ENCODE measurements around the gene SLC7A4. TPM values are rescaled to one million over a fixed set of nuclear protein-coding genes. Genes with fewer than 3 reads are reported as not detected.
"Not testable (repeated sequence)": the region's sequence is repeated elsewhere in the genome, so short reads cannot be mapped to it uniquely, and the experiment has no call there.

The SLC7A4 gene
- total RNA-seq, 1 donor from 2014 or later, result not detected

DNA sequence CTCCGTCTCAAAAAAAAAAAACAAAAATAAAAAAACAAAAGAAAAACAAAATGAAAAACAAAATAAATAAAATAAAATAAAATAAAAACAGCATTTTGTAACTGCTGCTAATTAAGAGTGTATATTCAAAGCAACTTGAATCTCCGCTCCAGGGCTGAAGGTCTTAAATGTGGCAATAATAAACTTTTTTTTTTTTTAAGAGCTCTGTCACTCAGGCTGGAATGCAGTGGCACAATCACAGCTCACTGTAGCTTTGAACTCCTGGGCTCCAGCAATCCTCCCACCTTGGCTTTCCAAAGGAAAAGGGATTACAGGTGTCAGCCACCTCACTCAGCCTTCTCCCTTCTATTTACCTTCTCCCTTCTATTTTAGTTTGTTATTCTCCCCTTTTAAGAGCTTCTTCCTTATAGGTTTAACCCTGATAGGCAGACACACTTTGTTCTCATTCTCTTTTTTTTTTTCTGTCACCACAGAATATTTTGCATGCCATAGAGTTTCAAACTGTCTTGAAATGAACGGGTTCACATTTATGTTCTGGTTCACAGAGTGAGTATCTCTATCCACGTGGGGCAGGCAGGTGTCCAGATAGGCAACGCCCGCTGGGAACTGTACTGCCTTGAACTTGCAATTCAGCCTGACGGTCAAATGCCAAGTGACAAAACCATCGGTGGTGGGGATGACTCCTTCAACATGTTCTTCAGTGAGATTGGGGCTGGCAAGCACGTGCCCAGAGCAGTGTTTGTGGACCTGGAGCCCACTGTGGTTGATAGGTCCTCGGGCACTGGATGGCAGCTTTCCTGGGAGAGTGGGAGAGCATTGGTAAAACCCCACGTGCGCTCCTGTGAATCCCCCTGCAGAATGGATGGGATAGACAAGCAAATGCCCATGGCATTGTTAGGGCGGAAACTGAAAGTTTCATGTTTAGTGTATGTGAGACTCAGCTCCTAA lies 32.8 kb upstream of the SLC7A4 start:
- no peak for DNase-seq (ENCODE audit: low read depth, low spot score)

DNA sequence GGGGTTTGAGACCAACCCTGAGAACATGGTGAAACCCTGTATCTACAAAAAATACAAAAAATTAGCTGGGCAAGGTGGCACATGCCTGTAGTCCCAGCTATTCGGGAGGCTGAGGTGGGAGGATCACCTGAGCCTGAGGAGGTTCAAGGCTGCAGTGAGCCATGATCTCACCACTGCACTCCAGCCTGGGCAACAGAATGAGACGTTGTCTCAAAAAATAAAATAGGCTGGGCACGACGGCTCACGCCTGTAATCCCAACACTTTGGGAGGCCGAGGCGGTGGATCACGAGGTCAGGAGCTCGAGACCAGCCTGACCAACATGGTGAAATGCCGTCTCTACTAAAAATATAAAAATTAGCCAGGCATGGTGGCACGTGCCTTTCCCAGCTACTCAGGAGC lies 32.1 kb upstream of the SLC7A4 start:
- DNase-seq (ENCODE audit: low read depth, low spot score), result not testable (repeated sequence)

DNA sequence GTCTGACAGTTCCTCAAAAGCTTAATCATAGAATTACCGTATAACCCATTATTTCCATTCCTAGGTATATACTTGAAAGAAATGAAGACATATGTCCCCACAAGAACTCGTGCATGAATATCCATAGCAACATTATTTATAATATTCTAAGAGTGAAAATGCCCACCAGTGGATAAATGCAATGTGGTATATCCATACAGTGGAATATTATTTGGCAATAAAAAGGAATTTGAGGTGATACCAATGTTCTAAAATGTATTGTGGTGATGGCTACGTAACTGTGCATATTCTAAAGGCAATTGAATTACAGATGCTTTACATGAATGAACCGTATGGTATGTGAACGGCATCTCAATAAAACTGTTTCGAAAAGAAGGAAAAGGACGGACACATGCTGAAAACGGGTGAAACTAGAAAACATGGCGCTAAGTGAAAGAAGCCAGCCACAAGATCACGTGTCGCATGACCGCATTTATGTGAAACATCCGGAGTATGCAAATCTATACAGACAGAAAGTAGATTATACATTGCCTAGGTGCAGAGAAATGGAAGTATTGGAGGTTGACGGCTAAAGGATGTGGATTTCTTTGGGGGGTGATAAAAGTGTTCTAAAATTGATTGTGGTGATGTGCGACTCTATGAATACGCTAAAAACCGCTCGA lies 29.4 kb upstream of the SLC7A4 start:
- DNase-seq (ENCODE audit: low read depth, low spot score), result not testable (repeated sequence)

DNA sequence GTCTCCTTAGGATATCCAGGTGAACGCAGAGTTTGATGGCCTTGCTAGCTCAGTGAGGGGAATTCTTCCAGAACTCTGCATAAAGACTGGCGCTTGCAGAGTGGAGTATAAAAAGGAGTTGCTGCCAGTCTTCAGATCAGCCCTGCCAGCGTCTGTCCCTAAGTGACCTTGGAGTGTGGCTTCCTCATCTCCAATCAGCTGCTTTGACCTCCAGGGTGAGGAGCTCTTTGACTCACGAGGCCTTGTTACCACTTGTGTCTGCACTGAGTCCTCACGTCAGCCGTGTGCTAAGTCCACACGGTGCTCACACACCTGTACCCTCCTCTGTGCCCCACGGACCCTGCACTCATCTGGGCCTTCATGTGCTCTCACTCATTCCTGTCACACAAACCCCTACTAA lies 28.0 kb upstream of the SLC7A4 start:
- DNase-seq (ENCODE audit: low read depth, low spot score), result not testable (repeated sequence)

DNA sequence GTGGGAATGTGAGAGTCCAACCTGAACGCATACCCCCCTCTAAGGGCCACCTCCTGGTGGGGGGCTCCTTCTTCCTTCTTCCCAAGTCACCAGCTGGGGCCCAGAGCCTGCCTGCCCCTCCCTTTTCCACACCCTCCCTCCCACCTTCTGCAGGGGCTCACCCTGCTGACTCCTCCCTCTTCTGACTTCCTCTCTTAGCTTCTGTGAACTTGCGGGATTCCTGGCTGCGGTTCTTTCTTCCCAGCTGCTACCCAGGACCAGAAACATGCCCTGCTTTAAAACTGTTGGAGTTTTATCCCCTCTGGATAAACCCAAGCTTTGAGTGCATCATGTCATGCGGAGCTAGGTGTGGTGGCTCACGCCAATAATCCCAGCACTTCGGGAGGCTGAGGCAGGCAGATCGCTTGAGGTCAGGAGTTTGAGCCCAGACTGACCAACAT lies 23.5 kb upstream of the SLC7A4 start:
- no peak for DNase-seq (ENCODE audit: low read depth, low spot score)

DNA sequence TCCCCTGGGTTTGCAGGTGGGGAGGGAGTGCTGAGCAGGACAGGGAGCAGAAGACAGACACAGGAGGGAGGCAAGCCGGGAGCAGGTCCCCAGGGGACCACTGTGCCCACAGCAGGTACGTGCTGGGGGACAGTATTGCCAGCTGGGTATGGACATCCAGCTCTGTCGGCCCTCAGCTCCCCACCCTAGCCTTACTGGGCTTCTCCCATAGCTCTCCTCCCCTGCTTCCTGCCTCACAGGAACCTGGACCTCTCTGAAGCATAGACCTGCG lies 23.1 kb upstream of the SLC7A4 start:
- no peak for DNase-seq (ENCODE audit: low read depth, low spot score)

DNA sequence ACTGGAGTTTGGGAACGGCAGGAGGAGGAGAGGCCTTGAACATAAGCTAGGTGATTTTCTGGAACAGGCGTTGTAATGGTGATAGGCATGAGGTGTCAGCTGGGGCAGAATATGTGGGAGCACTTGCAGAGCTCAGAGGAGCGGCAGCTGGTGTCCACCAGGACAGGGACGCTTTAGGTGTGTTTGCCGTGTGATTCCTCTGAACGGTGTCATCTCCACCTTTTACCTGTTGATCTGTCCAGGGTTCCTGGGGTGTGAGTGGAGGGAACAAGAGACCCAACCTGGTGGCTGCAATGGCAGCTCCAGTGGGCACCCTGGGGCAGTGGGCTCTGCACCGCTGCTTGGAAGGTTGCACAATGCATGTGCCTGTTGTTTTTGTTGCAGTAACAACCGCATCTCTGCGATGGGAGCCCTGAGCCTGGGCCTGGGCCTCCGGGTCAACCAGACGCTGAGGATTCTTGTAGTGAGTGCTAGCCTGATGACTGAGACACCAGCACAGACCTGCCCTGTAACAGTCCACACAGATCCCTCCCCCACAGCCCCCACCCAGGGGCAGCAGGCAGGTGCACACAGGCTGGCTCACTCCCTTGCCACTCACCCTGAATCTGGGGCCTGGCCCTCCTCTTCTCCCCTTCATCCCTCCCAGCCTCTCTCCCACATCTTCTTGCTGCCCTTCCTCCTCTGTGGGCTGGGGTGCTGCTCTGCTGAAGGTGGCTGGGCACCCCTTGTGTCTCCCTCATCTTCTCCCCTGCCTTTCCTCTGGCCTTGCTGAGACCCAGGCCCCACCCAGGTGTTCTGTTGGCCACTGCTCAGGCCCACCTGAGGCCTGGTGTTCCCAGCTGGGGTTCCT lies 22.6 kb upstream of the SLC7A4 start:
- DNase-seq (ENCODE audit: low read depth, low spot score), result no peak

DNA sequence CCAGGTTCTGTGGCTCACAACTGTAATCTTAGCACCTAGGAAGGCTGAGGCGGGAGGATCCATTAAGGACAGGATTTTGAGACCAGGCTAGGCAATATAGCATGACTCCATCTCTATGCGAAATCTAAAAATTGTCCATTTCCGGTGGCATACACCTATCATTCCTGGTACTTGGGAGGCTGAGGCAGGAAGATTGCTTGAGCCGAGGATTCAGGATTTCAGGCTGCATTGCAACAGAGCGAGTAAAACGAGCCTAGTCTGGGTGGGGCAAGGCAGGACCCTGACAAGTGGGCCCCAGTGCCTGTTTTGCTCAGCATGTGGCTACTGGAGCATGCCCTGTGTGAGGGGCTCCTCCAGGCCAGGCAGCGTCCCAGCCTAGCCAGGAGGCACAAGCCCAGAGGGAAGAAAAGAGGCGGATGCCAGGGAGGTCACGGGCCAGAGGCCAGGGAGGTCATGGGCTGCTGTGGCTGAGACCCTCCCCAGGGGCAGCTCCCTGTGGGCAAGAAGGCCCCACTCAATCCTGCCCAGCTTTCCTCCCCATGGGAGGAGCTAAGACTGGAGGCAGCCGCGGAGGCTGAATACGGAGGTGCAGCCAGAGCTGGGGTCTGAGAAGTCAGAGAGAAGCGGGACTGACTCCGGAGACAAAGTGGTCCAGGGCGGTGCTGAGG lies 21.8 kb upstream of the SLC7A4 start:
- no peak for DNase-seq (ENCODE audit: low read depth, low spot score)

DNA sequence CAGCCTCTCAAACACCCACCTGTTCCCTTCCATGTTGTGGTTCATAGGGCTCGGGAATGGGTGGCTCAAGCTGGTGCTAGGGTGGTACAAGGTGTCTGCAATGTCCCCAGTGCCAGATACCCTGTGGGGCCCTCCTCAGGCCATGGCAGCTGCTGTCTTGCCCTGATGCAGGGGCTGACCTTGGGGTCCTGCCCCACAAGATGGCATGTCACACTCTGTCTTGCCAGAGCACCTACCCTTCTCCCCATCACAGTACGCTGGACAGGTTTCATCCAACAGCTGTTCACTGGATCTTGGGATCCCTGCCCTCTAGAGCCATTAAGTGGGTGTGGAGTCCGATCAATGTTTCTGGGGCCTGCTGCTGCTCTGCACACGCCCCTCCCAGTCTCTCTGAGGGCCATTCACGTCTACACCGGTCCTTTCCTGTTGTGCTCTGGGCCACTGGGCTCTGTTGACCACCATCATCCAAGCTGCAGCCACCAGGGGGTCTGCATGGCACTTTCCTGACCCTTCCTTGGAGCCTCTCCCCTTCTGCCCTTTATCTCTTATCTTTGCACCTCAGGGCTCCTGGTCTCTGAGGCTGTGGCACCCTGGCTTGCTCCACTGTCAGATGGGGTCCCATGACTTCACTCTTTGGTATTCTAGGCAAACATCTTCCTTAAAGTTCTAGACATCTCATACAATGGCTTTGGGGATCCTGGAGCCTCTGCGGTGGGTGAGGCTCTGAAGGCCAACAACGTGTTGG lies 20.5 kb upstream of the SLC7A4 start:
- no peak for DNase-seq (ENCODE audit: low read depth, low spot score)

DNA sequence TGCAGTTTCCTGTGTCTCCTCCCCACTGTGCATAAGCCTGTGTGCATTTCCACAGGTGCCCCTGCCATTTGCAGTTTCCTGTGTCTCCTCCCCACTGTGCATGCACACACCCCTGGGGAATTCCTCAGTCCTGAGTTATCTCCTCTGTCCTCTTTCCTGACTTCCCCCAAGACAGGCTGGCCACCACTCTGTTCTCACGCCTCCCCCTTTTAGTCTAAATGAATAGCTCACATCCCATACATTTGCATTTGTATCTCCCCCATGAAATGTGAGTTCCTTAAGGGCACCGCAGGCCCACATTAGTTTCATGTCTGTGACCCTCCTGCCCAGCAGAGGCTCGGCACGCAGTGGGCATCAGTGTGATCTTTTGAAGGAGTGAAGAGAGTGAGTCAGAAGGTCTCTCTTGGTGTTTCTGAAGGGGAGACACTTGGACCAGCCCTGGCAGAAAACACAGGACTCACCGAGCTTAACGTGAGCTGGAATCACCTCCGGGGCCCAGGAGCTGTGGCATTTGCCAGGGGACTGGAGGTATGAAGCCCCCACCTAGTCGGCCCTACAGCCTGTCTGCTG lies 19.6 kb upstream of the SLC7A4 start:
- DNase-seq (ENCODE audit: low read depth, low spot score), result no peak

DNA sequence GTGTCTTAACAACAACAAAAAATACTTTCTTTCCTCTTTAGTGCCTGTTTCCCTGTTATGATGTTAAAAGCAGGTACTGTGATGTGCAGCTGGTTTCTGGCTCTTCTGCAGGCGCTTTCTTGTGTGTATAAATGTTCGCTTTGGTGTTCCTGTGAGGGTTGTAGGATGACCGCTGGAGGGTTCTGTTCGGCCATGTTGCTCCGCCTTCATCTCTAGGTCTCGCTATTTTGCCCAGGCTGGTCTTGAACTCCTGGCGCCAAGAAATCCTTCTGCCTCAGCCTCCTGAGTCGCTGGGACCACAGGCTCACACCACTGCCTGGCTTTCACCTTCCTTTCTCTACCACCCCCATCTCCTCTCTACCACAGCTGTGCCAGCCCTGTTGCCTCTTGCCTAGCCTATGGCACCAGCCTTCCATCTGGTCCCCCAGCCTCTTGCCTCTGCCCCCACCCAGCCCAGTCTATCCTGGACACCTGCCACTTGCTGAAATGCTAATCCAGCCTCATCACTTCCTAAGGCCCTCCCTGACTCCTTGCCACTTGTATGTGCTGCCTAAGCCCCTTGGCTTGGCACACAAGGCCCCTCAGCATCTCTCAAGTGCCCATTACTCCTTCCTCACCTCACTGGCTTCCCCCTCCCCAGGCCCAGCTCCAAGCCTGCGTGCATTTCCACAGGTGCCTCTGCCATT lies 18.9 kb upstream of the SLC7A4 start:
- DNase-seq (ENCODE audit: low read depth, low spot score), result no peak

DNA sequence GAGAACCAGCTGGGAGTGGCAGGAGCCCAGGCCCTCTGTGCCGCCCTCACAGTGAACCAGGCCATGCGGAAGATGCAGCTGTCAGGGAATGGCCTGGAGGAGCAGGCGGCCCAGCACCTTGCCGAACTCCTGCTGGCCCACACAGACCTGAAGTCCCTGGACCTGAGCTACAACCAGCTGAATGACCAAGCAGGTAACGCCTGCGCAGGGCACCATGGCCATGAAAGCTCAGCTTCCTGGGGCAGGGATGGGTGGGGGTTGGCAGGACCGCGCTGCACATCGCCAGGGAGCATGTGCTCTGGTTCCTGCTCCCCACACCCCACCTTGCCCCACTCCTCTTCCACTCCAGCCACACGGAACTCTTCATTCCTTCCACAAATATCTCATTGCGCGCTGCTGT lies 16.6 kb upstream of the SLC7A4 start:
- not testable (repeated sequence) for DNase-seq (ENCODE audit: low read depth, low spot score)

DNA sequence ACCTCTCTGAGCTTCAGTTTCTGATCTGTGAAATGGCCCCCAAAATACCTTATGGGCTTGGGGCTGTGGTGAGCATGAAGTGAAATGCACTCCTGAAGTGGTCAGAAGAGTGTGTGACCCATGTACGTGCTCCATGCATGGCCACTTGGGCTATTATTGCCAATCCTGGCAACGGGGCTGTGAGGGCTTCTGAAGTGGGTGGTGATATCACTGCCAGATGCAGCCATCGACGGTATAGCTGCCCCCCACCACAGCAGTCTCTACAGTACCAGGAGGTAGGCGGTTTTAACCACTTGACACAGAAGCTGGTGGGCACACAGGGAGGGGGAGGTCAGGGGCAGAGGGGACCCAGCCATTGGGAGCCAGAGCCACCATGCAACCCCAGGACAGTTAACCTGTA lies 16.1 kb upstream of the SLC7A4 start:
- not testable (repeated sequence) for DNase-seq (ENCODE audit: low read depth, low spot score)

DNA sequence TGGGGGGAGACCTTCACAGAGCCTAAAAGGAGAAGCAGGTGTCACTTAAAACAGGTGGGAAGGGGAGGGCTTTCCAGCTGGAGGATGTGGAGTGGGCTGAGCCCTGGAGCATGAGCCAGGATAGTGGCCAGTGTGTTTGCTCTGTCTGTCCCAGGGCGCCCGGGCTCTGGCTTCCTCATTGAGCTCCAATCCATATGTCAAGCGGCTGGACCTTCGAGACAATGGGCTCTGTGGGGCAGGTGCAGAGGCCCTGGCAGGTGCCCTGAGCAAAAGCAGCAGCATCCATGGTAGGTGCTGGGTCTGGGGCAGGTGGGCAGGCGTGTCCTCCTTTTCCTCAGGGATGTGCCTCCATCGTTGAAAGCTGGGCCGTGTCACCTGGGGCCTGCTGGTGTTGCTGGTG lies 15.4 kb upstream of the SLC7A4 start:
- DNase-seq (ENCODE audit: low read depth, low spot score), result no peak

DNA sequence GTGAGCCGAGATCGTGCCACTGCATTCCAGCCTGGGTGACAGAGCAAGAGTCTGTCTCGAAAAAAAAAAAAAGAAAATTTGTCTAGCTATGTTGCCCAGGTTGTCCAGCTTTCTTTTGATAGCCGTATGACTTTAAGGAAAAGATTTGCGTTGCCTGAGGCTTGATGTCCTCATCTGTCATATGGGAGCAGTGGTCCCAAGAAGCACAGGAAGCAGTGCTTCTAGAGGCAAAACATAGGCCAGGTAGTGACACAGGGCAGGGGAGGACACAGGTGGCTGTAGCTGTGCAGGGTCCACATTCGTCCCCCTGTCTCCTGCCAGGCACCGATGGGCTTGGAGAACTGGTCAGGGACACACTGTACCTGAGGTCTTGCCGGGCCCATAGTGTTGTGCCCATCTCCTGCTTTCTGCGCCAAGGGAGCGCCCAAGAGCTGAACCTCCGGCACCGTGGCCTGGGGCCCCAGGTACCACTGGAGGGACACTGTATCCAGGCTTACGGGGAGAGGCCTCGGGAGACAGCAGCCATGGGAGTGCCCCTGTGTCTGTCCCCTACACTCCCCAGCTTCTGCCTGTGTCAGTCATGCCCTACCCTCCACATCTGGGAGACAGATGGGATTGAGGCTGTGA lies 14.8 kb upstream of the SLC7A4 start:
- no peak for DNase-seq (ENCODE audit: low read depth, low spot score)

DNA sequence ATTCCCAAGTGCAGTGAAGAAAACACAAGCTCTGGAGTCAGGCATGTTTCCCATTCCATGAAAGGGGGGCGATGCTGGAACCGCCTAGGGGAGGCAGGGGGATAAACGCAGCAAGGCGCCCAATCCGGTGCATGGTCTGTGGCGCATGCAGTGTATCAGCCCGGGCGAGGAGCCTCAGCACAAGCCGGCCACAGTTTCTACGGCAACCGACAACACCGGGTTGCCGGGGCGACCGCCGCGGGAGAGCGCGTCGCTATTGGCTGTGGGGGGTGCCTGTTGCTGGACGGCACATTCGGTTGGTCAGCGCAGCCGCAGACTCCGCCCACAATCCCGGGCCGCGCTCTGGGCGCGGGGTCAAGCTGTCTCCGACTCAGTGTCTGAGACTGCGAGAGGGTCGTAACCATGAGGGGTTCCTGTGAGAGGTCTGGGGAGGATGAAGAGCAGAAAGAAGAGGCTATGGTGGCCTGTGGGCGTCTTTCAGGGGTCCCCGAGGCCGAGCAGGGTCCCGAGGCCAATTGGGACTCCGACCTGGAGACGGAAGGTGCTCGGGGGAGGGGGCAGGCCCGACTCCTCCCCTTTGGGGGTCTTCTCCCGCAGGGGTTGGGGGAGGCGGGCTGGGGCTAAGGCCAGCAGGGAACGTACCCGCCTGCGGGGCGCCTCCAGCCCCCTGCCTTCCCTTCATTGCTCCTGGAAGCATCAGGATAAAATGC lies 13.4 kb upstream of the SLC7A4 start, which contains the start of gene LRRC74B:
LRRC74B (plus strand) TSS at position 362 of the 710 bp plus-strand sequence; CDS start at position 403, 41 bp downstream.
- DNase-seq (ENCODE audit: low read depth, low spot score), result peak; percentile 57

DNA sequence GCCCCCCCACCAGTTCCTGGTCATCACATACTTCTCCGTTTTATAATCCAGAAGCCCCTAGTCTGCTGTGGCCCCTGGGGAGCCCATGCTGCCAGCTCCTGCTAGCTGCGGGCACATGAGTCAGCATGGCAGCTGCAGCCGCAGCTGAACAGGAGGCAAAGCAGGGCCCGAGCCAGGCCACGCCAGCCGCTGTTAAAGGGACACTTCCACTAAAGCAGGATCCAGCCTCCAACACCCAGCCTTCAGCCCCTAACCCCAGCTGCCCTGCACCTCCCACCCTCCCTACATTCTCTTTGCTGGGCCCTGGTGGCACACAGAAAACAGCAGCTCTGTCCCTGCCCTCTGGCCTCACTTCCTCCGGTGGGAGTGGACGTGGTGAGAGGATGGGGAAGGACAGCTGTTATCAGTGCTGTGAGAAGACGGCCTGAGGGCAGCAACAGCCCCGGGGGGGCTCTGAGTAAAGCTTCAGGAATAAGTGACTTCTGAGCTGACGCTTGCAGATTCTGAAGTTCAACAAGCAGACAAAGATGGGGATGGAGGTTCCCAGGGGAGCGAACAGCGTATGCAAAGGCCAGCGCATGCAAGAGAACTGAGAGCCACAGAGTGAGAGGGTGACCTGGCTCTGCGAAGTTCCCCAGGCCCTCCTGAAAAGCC lies 12.7 kb upstream of the SLC7A4 start:
- DNase-seq (ENCODE audit: low read depth, low spot score), result no peak
